Thyroid gland (tissue), 4 donors: ENCODE results near the gene PARP1.

Experiments used
- POLR2A ChIP-seq, 2 donors: fragments of 450-650 bp; IDR thresholded peaks; one replicate each; pipeline ENCODE4 v1.6.1; 2017; ENCODE audit warnings: antibody characterized with exemption in 2 of 2, mild to moderate bottlenecking in 2 of 2, moderate library complexity in 1 of 2
- TF ChIP-seq, protein P1 (sequence below), 6 experiments: fragments of 200-600 bp in 3 of 6; fragments of 450-650 bp in 3 of 6; sonication (generic) in 3 of 6; IDR thresholded peaks; one replicate each; pipeline ENCODE4 v1.5.1; 2016 to 2019; ENCODE audit warnings: antibody characterized with exemption in 6 of 6, mild to moderate bottlenecking in 2 of 6, inconsistent platforms in 1 of 6, moderate library complexity in 1 of 6

DNA sequence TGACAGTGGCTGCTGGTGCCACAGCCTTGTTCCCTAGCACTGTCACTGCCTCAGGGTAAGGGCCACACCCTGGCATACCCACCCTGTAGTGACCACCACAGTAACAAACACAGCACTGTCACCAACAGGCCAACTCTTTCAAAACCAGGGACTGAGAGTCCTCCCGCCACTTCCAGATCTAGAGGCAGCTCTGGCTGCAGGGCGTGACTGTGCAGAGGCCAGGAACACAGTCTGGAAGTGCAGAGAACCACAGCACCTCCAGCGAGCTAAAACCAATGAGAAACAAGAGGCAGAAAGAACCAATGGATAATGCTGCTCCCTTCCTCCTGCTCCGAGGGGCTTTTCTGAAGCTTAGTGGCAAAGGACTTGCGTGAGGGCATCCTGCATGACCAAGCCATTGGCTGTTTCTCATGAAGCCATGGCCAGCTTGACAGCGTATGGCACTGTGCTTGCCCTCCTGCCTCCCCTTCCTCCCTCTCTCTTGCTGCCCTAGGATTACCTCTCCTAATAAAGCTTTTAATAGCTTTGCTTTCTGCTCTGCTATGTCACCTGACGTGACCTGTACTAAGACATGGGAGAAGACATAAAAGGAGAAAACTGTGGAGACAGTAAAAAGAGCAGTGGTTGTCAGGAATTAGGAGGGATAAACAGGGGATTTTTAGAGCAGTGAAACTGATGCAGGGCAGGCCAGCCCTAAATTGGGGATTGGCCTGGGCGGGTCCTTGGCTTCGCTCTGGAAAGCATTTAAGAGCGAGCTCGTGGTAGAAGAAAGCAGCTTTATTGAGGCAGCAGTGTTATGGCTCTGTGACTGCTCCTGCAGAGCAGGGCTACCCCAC is 7.2 kb downstream of the PARP1 start:
- TF ChIP-seq, protein P1, sequence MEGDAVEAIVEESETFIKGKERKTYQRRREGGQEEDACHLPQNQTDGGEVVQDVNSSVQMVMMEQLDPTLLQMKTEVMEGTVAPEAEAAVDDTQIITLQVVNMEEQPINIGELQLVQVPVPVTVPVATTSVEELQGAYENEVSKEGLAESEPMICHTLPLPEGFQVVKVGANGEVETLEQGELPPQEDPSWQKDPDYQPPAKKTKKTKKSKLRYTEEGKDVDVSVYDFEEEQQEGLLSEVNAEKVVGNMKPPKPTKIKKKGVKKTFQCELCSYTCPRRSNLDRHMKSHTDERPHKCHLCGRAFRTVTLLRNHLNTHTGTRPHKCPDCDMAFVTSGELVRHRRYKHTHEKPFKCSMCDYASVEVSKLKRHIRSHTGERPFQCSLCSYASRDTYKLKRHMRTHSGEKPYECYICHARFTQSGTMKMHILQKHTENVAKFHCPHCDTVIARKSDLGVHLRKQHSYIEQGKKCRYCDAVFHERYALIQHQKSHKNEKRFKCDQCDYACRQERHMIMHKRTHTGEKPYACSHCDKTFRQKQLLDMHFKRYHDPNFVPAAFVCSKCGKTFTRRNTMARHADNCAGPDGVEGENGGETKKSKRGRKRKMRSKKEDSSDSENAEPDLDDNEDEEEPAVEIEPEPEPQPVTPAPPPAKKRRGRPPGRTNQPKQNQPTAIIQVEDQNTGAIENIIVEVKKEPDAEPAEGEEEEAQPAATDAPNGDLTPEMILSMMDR (IDR thresholded peaks at IDR 0.05): no peak
- TF ChIP-seq POLR2A (IDR thresholded peaks at IDR 0.05): no peak
